Measurements from ENCODE around the gene CORO7.
"Not testable (repeated sequence)": the region's sequence is repeated elsewhere in the genome, so short reads cannot be mapped to it uniquely, and the experiment has no call there.

GRCh38 chr16:4333714-4334113 lies 82.7 kb downstream of the CORO7 start:
- not testable (repeated sequence) for TF ChIP-seq EZH2 (IDR thresholded peaks at IDR 0.05); POLR2AphosphoS5 (IDR thresholded peaks at IDR 0.05; ENCODE audit: borderline replicate concordance, low read depth, low read length); FOXP2 (optimal IDR thresholded peaks at IDR 0.05; ENCODE audit: control extremely low read depth, extremely low read length, insufficient read depth)

All from SK-N-MC (cell line).